DMS153 treated with DMSO at 0.1 percent for 48 hours (cell line): ENCODE data around the gene MAGIX.
"Not testable (repeated sequence)": the region's sequence is repeated elsewhere in the genome, so short reads cannot be mapped to it uniquely, and the experiment has no call there.

Experiments
- DNase-seq: peaks from one replicate; lab custom pipeline; 2025; ENCODE audit not compliant: unreplicated experiment; lab: John Stamatoyannopoulos, UW

MAGIX gene

DNA sequence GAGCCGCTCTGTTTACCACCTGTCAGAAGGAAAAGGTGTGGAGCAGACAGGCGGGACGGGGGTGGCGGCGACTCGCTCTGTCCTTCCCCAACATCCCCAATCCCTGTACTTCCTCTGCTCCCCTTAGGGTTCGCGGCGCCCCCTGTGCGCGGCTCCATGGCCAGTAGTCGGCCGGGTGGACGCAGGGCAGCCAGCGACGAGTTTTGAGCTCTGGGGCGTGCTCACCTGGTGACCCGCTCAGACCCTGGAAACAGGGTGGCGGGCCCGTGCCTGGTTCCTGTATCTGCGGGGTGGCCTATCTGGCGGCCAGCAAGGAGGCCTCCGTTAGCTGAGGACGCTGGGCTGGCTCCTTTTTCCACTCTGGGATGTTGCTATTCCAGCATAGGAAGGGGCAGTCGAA, 5.4 kb upstream of the MAGIX start:
- DNase-seq: no peak

DNA sequence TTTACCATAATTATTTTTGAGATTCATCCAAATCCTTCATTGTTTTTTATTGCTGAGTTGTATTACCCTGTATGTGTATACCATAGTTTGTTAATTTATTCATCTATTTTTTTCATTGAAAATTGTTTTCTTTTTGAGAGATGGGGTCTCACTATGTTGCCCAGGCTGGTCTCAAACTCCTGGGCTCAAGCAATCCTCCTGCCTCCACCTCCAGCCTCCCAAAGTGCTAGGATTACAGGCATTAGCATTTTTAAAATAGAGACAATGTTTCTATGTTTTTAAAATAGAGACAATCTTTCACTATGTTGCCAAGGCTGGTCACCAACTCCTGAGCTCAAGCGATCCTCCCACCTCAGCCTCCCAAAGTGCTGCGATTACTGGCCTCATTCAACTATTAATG, 1.6 kb upstream of the MAGIX start:
- DNase-seq: no peak

DNA sequence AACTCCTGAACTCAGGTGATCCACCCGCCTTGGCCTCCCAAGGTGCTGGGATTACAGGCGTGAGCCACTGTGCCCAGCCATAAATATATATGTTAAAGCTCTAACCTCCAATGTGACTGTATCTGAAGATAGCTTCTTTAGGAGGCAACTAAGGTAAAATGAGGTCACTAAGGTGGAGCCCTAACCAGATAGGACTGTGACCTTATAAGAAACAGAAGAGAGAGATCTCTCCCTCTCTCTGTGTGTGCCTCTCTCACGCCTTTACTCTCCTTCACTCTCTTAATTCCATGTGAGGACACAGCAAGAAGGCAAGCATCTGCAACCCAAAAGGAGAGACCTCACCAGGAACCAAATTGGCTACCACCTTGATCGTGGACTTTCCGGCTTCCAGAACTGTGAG, 926 bp upstream of the MAGIX start:
- DNase-seq: no peak

DNA sequence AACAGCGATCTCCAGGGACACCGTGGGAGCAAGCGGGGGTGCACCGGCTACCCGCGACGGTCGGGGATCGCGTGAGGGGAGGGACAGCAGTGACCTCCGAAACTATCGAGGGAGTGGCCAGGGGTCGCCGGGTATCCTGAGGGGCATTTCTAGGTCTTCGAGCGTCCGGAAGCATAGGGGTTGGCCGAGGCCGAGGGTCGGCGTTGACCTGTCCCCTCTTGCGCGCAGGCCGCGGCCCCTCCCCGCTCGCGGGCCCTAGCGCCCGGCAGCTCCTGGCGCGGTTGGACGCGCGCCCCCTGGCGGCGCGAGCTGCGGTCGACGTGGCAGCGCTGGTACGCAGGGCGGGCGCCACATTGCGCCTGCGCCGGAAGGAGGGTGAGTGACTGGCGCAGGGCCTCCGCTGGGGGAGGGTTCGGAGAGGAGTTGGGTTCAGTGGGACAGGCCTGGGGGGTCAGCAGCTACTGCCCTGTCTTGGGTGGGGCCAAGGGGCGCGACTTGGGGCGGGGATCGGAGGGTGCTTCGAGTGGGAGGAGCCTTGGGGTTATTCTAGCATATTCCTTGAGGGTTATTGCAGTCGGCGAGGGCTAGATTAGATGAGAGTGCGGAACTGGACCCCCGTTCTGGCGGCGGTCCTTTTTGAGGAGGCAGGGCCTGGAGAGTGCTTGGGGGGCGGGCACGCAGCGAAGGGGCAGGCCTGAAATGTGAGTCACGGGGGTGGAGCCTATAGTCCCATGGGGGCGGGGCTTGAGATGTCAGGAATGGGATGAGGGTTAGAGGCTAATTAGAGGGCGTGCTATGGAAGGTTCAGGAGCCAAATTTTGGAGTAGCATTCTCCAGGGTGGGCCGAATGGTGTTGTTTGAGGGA, 1.2 kb downstream of the MAGIX start:
- peak; percentile 55 for DNase-seq

DNA sequence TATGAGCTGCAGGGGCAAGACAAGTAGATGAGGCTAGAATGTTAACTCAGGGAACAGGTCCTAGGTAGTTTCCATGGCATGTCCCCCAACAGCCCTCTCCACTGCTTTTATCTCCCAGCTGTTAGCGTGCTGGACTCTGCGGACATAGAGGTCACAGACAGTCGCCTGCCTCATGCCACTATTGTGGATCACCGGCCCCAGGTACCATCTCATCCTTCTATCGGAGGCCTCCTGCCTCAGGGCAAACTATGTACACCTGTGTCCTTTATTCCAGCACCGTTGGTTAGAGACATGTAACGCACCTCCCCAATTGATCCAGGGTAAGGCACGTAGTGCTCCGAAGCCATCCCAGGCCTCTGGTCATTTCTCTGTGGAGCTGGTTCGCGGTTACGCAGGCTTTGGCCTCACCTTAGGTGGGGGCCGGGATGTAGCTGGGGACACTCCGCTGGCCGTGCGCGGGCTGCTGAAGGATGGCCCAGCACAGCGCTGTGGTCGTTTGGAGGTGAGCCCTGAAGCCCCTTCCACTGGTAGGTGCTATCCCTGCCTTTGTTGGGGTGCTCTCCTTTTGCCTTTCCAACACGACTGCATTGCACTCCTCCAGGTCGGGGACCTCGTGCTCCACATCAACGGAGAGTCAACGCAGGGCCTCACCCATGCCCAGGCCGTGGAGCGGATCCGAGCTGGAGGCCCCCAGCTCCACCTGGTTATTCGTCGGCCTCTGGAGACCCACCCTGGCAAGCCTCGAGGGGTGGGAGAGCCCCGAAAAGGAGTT, 2.2 kb downstream of the MAGIX start:
- DNase-seq: no peak

DNA sequence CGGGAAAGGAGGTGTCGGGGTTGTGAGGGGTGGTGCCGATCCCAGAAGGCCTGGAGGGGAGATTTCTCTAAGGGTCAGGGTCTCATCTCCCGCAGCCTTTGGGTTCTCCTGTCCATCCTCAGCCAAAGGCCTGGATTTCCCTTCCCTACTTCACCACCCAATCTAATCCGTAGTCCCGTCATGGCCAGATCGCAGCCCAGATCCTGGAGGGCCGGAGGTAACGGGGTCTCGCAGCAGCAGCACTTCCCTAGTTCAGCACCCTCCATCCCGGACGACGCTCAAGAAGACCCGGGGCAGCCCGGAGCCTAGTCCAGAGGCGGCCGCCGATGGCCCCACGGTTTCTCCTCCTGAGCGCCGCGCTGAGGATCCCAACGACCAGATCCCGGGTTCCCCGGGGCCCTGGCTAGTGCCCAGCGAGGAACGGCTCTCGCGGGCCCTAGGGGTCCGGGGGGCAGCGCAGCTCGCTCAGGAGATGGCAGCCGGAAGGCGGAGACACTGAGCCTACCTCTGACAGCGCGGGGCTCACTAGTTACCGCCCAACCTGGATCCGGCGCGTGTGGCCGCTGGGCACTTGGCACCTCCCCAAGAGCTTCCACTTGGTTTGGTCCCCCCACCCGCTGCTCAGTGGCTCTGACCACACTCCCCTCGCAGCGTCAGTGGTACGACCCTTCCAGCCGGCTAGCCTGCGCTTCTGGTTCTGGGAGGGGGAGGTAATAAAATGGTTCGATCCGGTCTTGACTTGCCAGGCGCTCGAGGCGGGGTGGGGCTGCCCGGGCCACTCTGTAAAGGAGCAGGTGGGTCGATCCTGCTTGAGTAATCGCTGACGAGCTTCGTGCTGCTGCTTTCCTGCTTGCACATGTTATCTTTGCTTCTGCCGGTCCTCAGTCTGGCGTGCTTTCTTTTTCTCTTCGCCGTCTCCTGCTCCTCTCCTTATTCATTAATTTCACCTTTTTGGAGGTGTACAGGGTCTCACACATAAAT, 3.6 kb downstream of the MAGIX start:
- DNase-seq: peak; percentile 62

DNA sequence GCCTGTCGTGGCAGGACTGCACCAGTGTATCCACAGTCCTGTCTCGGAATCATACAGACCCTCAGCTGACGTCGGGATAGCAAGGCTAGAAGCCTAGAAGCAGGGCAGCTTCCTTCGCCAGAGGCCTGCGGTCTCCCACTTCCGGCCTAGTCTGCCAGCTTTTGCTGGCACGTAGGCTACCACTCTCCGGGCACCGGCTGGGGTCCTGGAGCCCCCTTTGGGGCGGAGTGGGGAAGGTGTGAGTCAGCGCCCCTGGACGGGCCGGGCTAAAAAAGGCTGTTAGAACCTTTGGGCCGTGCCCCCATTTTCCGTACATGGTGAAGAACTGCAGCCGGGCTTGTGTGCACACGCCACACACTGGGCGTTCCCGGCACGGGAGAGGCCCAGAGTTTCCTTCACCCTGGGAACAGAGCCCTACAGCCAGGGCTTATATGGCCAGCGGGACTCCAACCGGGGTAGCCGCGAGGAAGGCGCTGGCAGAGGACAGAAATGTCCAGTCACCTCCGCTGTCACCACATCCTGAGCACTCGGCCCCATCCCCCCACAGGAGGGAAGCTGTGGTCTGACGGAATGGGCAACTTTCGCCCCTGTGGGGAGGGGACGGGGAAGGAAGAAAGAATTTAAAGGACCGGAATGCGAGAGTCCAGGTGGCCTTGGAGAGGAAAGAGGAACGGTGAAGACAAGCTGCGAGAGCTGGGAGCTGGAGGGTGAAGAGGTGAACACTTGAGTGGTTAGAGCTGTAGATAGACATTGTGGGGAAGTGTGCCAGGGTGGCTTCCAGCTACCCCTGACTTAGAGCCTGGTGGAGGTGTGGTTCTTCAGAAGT, 4.6 kb downstream of the MAGIX start:
- no peak for DNase-seq

DNA sequence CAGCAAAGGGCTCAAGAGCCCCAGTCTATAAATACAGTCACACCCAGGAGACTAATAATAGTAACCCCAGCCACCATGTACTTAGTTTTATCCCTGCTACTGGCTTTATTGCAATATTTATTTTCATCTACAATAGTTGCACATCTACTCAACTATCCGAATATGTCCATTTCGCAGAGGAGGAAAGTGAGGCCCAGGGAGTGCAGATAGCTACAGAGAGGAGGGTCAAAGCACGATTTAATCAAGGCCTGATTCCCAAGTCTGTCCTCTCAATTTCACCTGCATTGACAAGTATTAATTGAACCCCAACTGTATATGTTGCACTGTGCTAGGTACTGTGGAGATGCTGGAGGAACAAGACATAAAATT, 5.2 kb downstream of the MAGIX start:
- no peak for DNase-seq

DNA sequence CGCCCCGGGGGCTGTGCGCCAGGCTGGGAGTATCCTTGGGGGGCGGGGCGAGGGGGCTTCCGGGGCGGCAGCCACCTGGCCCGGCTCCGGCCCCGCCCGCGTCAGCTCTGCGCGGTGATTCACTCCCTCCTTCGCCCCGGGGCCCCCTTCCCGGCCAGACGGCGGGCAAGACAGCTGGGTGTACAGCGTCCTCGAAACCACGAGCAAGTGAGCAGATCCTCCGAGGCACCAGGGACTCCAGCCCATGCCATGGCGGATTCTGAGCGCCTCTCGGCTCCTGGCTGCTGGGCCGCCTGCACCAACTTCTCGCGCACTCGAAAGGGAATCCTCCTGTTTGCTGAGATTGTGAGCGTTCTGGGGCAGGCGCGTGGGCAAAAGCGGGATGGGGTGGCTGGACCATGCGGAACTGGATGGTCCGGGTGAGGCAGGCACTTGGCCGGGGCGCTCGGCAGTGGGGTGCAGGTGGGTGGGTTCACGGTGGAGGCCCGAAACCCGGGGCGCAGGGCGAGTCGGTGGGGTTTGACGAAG, 9.3 kb downstream of the MAGIX start, which contains the start of gene PLP2:
Gene PLP2 (plus strand): TSS at position 147 of the 528 bp plus-strand sequence. CDS start 103 bp downstream, at position 250.
- DNase-seq: no peak

DNA sequence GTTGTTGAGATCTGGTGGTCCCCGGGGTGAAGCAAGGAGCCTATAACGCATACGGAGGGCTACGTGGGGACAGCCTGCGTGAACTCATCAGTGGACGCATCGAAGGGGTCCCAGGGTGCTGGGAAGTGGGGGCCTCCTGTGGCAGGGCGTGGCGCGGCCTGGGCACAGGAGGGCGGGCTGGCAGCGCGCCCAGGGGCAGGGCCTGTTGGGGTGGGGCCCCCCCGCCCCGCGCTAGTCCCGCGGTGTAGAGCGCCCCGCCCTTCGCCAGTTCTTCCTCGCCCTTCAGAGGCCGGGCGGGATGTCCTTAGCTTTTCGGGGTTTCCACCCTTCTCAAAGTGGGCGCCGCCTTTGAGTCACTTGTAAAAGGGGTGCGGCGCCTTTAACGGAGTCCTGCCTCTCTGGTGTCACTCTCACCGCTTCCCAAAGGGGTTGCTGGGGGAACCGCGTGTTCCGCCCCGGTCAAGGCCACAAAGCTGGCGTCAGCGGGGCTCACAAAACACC, 9.8 kb downstream of the MAGIX start:
- DNase-seq: no peak

DNA sequence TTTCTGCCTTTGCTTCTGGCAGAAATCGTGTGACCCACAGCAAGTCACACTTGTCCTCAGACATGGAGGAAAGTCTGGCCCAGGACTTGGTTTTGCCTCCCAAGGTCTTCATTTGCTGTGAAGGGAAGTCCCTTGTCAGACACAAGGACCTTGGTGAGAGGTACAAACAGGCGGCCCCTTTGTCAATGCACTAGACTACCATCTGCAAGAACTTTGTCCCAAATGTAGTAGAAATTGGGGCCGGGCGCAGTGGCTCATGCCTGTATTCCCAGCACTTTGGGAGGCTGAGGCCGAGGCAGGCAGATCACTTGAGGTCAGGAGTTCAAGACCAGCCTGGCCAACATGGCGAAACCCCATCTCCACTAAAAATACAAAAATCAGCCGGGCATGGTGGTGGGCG, 11.0 kb downstream of the MAGIX start:
- not testable (repeated sequence) for DNase-seq

DNA sequence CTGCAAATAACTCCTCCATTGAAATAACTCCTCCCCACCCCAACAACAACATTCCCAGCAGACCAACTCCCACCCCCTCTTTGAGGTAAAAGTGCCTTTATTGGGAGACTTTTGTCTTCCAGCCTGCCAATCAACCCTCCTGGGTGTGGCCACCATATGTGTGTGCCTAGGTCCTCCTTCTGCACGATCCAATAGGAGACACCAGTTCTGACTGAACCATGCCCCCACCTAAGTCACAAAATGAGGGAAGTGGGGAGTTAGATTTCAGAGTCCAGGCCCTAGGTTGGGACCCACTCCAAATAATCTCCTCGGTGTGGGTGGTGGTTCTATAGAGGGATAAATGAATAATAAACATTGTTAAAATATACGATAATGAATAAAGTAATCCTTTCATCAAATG, 12.2 kb downstream of the MAGIX start:
- no peak for DNase-seq

DNA sequence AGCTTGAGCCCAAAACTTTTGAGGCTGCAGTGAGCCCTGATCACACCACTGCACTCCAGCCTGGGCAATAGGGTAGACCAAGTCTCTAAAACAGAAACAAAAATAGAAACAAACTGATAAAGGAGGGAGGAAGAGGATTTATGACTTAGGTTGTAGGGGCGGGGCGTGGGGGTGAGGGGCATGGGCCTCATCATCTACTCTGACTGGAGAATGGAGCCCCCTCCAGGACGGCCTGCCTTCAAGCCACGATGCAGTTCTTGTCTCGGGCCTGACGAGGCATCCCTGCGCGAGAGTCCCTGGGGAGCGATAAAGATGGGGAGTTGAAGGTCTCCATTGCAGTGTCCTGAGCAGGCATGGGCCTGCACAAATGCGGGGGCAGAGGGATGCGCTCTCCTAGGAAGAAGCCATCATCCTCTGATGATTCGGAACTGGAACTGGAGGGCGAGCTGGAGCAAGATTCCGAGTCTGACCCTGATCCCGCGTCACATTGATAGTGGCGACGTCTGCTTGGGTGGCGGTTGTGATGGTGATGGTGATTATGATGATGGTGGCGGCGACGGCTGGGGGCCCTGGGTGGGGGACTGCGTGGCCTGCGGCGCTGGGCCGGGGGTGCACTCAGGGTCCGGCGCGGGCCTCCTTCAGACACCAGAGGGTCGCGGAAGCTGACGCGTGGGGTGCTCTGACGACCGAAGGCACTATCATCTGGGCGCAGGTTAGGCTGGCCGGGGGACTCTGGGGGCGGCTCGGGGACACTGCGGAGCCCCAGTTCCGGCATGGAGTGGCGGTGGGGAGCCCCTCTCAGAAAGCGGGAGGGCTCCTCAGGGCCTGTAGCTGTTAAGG, 13.1 kb downstream of the MAGIX start:
- DNase-seq: no peak

DNA sequence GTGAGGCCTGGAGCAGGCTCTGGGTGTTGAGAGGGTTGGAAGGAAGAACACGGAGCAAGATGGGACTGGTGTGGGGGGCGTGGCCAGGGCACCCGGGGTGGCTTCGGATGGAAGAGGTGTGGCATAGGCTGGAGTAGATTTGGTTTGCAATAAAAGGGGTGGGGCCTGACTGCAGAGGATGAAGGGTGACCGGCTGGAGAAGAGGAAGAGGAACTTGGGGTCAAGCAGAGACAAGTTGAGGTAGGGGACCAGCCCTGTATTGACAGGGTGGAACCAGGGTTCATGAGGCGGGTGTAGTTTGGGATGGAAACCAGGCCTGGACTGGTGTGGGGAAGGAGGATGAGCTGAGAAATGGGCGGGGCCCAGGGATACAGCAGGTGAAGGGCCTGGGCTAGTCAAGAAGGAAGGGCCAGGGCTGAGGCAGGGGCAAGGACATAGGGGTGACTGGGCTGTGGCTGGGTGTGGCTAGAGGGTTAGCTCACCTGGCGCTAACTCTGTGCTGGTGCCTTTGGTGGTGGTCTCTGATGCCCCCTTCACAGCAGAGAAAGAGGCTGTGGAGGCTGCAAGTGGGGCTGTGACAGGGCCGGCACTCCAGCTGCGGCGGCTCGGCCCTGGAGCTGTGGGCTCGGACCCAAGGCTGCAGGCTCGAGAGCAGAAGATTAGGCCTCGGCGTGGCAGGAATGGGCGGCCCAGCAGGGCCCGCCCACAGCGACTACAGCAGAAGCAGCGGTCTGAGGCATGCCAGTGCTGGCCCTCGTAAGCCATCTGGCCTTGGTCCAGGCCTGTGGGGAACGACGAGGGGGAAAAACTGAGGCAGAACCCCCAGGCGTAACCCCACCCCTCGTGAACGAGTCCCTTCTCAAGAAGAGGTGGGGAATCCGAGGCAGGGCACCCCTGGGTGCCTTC, 14.1 kb downstream of the MAGIX start:
- DNase-seq: no peak

DNA sequence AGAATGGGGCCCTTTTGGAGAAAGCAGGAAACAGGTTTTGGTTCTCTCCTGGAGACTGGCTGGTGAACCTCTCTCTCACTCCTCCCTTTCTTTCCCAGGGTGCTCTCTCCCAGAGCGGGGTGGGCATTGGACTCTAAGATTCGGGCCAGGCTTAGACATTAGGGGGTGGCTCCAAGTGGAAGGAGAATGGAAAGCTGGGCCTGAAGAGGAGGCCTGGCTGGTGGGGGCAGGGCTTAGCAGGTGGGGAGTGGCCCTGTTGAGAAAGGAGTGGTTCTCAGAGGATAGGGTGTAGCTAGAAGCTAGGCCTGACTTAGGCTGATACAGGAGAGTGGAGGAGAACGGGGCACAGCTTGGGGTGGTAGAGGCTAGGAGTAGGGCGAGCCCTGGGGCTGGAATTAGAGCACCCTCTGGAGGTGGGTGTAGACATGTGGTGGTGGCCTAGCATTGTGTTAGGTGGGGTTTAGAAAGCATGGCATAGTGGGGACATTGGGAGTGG, 14.8 kb downstream of the MAGIX start:
- DNase-seq: no peak

DNA sequence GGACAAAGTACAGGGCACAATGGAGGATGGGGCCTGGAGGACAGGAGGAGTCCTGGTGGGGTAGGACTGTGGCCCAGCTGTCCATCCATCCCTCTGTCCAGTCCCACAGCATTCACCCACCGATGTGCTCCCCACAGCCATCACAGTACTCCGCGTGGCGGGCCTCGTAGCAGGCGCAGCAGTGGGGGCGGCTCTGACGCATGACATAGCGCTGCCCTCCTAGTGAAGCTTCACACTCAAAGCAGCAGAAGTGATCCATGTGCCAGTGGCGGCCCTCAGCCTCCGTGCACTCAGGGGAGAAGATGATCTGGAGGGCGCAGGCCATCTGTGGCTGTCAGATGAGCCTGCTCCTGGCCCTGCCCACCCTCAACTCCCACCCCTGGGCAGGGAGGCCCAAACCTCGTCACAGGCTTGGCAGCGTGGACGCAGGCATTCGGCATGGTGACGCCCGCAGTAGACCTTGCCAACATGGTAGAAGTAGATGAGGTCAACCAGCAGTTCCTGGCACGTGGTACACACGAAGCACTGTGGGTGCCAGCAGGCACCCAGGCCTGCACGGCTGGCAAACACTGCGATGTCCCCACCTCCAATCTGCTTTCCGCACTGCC, 15.4 kb downstream of the MAGIX start:
- no peak for DNase-seq

DNA sequence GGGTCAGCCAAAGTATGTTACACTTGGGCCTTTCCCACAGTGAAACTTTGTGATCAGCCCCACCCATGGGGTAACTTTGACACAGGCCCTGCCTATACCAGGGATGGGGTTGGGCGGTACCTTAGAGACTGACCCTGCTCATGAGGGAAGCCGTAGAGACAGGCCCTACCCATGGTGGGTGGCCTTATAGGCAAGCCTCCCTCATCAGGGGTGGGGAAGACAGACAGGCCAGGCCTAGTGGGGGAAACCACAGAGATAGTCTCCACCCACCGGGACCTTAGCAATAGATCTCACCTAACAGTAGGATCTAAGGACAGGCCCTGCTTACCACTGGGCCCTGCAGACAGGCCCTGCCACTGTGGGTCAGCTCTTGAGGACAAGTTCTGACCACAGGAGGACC, 16.0 kb downstream of the MAGIX start:
- no peak for DNase-seq
